GM10266 (cell line): ENCODE results near the gene DDN.
A peak's percentile ranks its signal among the peaks of the same experiment; 100 is the strongest.

ENCODE experiments used
- DNase-seq: peaks from one replicate; pipeline ENCODE4 v3.0.0; 2012; ENCODE audit errors: extremely low spot score
- CTCF ChIP-seq: IDR thresholded peaks from 2 replicates; pipeline ENCODE4 v1.5.1; 2012; ENCODE audit warnings: mild to moderate bottlenecking, low read depth; ENCODE audit not compliant: control insufficient read depth, insufficient read depth; ENCODE audit errors: missing control alignments

The DDN gene

DNA sequence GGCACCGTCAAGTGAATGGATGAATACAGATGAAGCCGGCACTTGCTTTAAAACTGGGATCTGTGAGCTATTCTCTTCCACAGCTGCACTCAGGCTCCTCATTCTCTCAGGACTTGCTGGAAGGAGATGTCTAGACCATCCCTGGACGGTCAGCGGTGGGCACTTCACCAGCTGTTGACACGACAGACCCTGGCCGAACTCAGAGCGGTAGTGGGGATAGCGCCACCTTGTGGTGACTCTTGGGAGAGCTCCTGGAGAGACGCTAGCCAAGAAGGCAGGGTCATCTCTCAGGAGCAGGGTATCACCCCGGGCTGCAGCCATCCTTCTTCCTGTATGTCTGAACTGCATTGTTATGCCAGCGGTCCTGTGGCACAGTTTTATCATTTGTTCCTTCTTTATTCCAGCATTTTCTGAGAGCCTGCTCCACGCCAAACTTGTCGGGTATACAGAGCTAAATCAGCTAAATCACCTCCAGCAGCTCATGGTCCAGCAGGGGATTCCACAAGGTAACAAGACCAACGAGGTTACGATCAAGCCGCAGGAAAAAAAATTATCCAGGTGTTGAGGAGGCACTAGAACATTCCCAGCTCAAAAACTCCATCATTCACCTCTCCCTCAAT lies 11.0 kb downstream of the DDN start:
- DNase-seq: peak; percentile 86

GRCh38 chr12:48986720-48987291 lies 12.4 kb downstream of the DDN start:
- DNase-seq: no peak
- no peak for TF ChIP-seq CTCF

More for the DNA sequence above, 11.0 kb downstream of the DDN start:
- peak; percentile 91 for TF ChIP-seq CTCF

DNA sequence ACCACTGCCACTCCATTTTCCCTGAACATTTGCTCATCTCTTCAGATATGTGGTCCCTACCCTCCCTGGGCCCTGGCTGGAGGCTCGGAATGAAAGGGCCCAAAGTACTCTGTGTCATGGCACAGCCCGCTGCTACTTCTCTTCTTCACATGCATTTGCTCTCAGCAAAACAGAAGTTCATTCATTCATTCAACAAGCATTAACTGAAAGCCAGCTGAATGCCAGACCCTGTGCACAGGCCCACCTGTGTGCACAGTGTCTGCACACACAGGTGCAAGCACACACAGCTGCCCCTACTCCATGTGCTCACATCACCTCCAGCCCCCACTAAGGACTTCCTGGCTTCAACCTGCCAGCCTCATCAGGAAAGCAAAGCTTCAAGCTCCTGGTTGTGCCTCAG lies 13.3 kb downstream of the DDN start:
- no peak for TF ChIP-seq CTCF
- no peak for DNase-seq

DNA sequence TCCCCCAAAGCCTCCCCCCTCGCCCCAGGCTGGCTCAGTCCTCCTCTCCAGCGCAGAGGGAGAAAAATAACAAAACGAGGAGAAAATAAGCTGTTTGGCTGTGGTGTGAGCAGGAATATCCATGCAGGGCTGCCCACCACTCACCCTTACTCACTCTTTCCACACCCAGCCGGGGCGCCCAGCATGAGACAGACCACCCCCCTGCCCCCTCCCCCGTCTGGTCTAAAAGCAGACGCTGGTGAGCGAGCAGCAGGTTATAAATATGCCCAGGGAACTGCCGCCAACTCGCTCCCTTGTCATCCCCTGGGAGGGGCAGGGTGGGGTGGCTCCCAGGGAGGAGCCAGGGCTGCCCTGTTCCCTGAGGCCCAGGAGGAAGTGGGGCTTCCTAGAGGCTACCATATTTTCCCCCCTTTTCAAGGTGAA lies 13.7 kb downstream of the DDN start:
- no peak for DNase-seq
- no peak for TF ChIP-seq CTCF

DNA sequence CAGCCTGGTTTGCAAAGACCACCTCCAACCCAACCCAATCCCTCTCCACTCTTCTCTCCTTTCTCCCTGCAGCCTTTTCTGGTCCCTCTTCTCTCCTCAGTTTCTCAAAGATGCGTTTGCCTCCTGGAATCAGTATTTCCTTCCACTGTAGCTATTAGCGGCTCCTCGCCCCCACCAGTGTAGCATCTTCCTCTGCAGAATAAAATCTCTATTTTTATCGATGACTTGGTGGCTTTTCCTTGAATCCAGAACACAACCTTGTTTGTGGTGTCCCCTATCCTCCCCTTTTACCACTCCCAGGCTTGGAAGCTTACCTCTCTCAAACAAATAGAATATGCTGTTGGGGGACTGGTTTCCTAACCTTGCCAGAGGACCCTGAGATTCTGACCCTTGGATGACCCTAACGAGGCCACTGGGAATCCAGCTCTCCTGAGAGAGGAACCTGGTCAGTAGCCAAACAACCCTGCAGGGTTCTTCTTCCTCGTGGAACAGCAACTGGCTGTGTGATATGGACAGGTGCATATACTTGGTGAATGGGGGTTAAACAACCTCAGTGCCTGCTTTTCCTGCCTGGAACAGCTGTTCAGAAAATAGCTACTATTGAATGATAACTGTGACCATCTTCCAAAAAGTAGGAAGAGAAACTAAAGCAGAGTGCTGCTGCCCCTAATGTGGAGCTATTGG lies 16.6 kb downstream of the DDN start:
- DNase-seq: no peak
- TF ChIP-seq CTCF: no peak

GRCh38 chr12:48981757-48982157 lies 17.4 kb downstream of the DDN start:
- TF ChIP-seq CTCF: no peak
- DNase-seq: no peak

DNA sequence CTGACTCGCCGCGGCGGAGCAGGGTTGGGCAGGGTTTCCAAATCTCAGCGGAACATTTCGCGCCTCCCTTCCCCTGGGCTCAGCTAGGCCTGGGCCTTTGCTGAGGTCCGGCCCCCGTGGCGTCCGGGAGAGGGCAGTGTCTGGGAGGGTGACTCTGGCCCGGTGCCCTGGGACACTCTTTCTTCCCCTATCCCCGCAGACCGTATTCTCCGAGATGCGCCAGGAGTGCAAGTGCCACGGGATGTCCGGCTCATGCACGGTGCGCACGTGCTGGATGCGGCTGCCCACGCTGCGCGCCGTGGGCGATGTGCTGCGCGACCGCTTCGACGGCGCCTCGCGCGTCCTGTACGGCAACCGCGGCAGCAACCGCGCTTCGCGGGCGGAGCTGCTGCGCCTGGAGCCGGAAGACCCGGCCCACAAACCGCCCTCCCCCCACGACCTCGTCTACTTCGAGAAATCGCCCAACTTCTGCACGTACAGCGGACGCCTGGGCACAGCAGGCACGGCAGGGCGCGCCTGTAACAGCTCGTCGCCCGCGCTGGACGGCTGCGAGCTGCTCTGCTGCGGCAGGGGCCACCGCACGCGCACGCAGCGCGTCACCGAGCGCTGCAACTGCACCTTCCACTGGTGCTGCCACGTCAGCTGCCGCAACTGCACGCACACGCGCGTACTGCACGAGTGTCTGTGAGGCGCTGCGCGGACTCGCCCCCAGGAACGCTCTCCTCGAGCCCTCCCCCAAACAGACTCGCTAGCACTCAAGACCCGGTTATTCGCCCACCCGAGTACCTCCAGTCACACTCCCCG lies 18.0 kb downstream of the DDN start:
- DNase-seq: peak; percentile 51
- peak; percentile 30 for TF ChIP-seq CTCF
